ENCODE measurements around the gene LIMA1.
"Not testable (repeated sequence)": the region's sequence is repeated elsewhere in the genome, so short reads cannot be mapped to it uniquely, and the experiment has no call there.

Gene LIMA1

DNA sequence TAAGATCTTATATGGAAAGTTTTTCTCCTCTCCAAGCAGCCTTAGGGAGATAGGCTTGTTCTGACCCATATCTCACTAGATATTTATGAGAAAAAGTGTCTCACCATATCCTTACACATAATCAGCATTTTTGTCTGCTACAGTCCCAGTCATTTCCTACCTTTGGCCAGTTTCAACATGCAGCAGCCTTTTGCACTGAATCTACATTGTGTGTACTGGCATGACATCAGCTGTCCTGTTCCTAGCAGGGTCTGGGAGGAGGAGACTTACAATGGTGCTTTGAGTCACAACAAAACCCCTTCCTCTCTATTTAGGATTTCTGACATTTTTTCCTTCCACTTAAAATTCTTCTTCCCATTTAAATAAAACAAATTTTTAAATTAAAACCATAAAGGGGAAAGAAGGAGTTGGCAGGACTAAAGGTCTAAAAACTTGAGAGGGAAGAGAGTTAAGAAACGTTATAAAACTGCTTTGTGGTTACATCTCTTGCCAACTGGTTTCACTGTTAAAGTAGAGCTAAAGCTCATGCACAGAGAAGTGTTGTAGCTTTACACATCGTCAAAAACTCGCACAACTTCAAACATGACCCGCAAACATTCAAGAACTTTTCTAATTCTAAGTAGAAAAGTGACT, 62.8 kb downstream of the LIMA1 start:
- no peaks in the 10 kb centered on the region for H3K27me3 ChIP-seq (ENCODE audit: insufficient read depth, low read depth, severe bottlenecking)
- TF ChIP-seq CTCF (IDR thresholded peaks at IDR 0.05; ENCODE audit: low read depth, low read length): no peak
- H3K36me3 ChIP-seq: peaks cover 17% of the 10 kb centered on the region
- no peak overlapping the region for H3K4me3 ChIP-seq (ENCODE audit: low read depth, low read length)
- H3K27ac ChIP-seq: no peak overlapping the region; the same call in 1 of the 2 replicates
- DNase-seq: no peak
- H3K9me3 ChIP-seq (ENCODE audit: severe bottlenecking): no peaks in the 10 kb centered on the region

DNA sequence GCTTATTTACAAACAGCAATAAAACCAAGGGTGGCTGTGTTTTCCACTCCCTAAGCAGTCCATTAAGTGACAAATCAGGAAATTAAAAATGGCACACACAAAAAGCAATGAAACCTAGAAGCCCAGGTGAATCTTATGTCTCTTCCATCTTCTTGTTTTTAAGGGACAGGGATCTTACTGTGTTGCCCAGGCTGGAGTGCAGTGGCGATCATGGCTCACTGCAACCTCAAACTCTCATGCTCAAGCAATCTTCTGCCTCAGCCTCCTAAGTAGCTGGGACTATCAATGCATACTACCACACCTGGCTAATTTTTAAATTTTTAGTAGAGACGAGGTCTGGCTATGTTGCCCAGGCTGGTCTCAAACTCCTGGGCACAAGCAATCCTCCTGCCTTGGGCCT, 63.8 kb downstream of the LIMA1 start:
- Histone ChIP-seq H3K36me3 (peaks cover 17% of the 10 kb centered on the region), H3K27me3 (ENCODE audit: insufficient read depth, low read depth, severe bottlenecking) (no peaks in the 10 kb centered on the region), H3K9me3 (ENCODE audit: severe bottlenecking) (no peaks in the 10 kb centered on the region), H3K27ac (no peak overlapping the region), H3K4me3 (ENCODE audit: low read depth, low read length) (no peak overlapping the region)
- no peak for DNase-seq
- TF ChIP-seq CTCF (IDR thresholded peaks at IDR 0.05; ENCODE audit: low read depth, low read length): no peak

DNA sequence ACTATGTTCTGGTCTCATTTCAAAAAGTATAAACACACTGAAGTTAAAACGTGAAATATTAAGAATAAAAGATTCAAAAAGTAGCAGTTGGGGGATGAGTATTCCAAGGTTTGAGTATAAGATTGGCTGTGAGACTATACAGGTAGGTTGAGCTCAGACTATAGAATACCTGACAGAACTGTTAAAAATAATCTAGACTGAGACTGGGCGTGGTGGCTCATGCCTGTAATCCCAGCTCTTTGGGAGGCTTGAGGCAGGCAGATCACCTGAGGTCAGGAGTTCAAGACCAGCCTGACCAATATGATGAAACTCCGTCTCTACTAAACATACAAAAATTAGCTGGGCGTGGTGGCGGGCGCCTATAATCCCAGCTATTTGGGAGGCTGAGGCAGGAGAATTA, 64.3 kb downstream of the LIMA1 start:
- not testable (repeated sequence) for H3K27me3 ChIP-seq (ENCODE audit: insufficient read depth, low read depth, severe bottlenecking); DNase-seq; H3K9me3 ChIP-seq (ENCODE audit: severe bottlenecking); H3K27ac ChIP-seq; H3K4me3 ChIP-seq (ENCODE audit: low read depth, low read length)
- H3K36me3 ChIP-seq: peaks cover 17% of the 10 kb centered on the region

GRCh38 chr12:50218386-50218785, 64.9 kb downstream of the LIMA1 start:
- no peaks in the 10 kb centered on the region for H3K27me3 ChIP-seq (ENCODE audit: insufficient read depth, low read depth, severe bottlenecking)
- H3K9me3 ChIP-seq (ENCODE audit: severe bottlenecking): no peaks in the 10 kb centered on the region
- H3K36me3 ChIP-seq: peaks cover 20% of the 10 kb centered on the region
- H3K4me3 ChIP-seq (ENCODE audit: low read depth, low read length): no peak overlapping the region
- DNase-seq: no peak
- TF ChIP-seq CTCF (IDR thresholded peaks at IDR 0.05; ENCODE audit: low read depth, low read length): no peak
- H3K27ac ChIP-seq: no peak overlapping the region

- Histone ChIP-seq H3K27me3 (ENCODE audit: insufficient read depth, low read depth, severe bottlenecking) (no peaks in the 10 kb centered on the region), H3K9me3 (ENCODE audit: severe bottlenecking) (no peaks in the 10 kb centered on the region), H3K4me3 (ENCODE audit: low read depth, low read length) (no peak overlapping the region), H3K36me3 (peaks cover 27% of the 10 kb centered on the region), H3K27ac (no peak overlapping the region)
- no peak for DNase-seq
- TF ChIP-seq CTCF (IDR thresholded peaks at IDR 0.05; ENCODE audit: low read depth, low read length): no peak
Measured at GRCh38 chr12:50217202-50217601, 66.1 kb downstream of the LIMA1 start.

- no peak overlapping the region for H3K27ac ChIP-seq
- H3K36me3 ChIP-seq: peaks cover 24% of the 10 kb centered on the region
- H3K9me3 ChIP-seq (ENCODE audit: severe bottlenecking): no peaks in the 10 kb centered on the region
- H3K4me3 ChIP-seq (ENCODE audit: low read depth, low read length): no peak overlapping the region
- no peak for DNase-seq
- TF ChIP-seq CTCF (IDR thresholded peaks at IDR 0.05; ENCODE audit: low read depth, low read length): no peak
- H3K27me3 ChIP-seq (ENCODE audit: insufficient read depth, low read depth, severe bottlenecking): no peaks in the 10 kb centered on the region
Measured at GRCh38 chr12:50215033-50215432, 68.3 kb downstream of the LIMA1 start.

All from WERI-Rb-1 (cell line).